GM19328 (cell line): ENCODE measurements around the gene ZNF438.

ENCODE experiments used
- ATAC-seq: cut with Tn5 transposase; IDR thresholded peaks from one replicate; pipeline ENCODE4 v1.9.1; 2021; ENCODE audit warnings: mild to moderate bottlenecking, moderate library complexity; ENCODE audit not compliant: unreplicated experiment

Gene ZNF438

DNA sequence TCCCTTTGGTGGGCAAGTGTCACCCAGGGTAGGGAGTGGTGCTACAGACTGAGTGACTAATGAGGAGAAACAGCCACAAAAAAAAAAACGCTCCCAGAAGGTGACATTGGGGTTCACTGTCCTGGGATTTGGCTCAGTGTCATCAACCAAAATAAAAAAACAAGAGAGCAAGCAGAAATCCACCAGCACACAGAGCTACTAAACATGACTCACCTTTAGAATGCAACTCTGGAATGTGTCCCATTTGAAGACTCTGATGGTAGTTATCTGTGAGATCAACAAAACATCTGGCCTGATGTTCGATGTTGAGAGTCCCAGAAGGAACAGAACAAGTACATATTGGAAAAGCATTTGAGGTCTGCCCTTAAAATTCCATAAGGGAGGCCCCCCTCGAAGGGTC is 201.8 kb downstream of the ZNF438 start:
- ATAC-seq, result no peak

DNA sequence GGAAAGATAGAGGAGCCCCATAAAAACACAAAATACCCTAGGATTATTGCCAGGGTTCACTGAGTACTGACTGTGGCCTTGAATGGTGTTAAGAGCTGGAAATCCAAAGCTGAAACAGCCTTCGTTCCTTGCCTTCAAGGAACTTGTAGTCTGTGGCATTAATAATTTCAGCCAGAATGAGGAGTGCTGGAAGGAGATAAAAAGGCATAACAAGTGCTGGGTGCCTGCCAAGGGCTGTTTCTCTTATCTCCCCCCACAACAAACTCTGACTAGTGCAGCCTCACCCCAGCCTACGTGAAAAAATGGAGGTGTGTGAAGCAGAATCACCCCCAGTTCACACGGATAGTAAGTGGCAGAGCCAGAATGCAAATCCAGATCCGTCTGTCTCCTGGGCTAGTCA is 203.0 kb downstream of the ZNF438 start:
- ATAC-seq, result no peak

DNA sequence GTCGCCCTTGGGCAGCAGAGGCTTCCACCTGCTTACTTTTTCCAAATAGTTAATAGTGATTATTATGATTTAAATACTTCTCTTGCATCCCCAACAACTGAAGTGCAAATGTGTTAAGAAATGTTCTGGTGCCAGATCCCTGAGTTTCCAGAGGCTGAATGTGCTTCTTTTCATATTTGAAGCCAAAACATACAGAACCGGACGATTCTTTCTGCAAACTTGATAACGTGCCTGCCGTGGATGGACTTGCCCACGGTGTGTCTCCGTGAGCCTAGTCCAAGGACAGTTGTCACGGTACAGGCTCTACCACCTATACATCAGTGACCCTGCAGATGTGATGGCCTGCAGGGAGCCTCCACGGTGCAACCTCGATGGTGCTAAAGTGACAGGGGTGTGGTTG is 203.5 kb downstream of the ZNF438 start:
- ATAC-seq, result no peak

DNA sequence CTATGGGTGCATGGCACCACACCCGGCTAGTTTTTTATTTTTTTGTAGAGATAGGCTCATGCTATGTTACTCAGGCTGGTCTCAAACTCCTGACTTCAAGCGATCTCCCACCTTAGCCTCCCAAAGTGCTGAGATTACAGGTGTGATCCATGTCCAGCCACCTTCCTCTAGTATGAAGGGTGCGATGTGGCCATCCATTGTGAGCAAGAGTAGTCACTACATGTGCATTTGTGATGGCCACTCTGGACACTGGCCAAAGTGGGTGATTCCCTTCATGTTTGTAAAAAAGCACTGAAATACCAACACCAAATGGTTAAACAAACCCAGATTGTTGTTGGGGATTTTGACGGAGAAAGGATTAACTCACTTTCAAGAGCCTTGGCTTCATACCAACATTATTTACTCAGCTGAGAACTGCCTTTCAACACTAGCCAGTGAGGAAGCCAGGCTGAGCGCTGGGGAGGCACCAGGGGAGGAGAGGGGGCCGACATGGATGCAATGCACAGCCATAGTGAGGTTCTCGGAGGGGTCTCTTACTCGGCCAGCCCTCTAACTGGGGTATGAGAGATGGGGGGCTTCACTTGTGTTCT is 204.0 kb downstream of the ZNF438 start:
- ATAC-seq, result no peak

DNA sequence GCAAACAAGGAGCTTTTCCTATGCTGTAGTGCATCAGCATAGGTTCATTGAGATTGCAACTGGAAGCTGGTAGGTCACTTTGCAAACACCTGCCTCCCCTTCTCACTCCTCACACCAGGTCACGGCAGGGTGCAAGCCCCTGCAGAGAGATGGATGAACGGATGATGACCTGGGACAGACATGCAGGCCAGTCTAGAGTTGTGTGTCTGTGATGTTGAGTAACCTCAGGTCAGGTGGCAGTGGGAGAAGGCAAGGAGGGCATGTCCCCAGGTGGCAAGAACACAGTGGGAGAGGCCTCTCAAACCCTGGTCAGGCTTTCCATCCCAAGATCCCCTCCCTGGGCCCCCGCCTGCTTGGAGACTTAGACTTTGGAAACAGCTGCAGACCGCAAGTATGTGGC is 205.0 kb downstream of the ZNF438 start:
- no peak for ATAC-seq

DNA sequence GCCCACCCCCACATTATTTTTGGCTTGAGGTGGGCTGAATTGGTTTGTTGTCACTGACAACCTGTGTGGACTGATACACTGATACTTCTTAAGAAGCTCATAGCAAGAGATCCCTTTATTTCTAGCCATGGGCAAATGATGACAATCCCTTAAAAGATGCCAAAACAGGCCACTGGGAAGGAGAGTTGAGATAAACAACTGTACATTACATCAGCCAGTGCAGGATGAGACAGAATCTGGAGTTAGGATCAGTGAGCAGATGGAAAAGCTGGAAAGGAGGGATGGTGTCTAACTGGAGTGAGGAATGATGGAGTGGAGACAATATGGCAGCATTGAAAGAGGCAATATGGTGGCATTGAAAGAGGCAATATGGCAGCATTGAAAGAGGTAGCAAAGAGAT is 206.2 kb downstream of the ZNF438 start:
- ATAC-seq, result no peak

DNA sequence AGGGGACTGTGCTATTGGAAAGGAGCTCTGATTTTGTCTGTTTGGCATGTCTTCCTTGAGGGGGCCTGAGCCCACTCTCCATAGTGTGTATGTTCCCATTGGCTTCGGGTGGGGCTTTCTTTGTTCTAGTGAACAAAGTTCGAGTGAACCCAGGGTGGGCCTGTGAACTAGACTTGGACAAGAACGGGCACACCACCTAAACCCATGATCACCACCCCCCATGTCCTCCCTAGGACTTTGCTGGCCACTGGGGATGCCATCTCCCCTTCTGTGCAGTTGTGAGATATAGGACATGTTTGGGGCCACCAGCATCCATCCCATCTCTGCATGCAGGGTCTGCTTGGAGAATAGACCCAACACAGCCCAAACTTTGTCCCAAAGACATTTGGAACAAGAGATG is 206.6 kb downstream of the ZNF438 start:
- ATAC-seq, result no peak

DNA sequence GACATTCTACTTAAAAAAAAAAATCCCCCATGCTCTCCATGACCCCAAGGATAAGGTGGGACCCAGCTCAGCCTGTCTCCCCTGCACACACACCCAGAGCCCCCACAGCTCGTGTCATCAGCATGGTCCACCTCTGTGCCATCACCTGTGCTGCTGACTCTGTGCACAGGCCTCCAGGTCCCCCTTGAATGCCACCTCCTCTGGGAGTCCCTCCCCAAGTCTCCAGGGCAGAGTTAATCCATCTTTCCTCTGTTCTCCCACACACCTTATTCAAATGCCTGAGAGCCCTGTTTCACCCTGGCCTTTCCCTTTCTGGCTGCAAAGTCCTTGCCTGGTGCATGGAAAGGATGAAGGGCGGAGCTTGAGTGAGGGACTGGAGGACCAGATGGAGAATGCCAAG is 208.0 kb downstream of the ZNF438 start:
- ATAC-seq, result no peak

DNA sequence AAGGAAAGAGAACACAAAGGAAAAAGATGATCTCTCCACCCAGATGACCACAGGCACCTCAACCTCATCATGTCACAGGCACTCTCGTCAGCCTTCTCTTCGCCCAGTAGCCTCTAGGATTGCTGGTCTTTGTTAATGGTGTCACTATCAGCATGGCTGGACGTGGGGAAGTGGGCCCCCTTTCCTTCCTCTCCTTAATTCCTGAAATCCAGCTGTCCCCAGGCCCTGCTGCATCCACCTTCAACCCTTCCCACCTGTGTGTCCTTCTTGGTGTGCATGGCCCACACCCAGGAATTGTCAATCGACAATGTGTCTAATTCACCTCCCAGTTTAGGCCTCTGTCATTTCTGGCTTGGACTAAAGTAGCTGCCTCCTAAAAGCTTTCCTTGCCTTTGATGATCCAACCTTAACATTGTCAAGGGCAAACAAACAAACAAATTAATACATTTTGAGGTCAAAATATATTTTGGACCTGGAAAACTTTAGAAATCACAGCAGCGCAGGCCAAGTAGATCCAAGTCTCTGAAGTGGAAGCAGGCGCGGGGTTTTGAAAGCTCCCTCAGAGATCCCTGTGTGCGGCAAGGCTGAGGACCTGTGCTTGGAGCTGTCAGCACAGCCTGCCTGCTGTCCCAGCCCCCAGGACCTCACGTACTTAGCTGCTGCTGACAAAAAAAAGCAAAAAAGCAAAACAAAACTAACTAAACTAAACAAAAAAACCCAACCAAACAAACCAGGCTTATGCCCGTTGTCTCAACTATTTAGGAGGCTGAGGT is 208.8 kb downstream of the ZNF438 start:
- ATAC-seq, result no peak

DNA sequence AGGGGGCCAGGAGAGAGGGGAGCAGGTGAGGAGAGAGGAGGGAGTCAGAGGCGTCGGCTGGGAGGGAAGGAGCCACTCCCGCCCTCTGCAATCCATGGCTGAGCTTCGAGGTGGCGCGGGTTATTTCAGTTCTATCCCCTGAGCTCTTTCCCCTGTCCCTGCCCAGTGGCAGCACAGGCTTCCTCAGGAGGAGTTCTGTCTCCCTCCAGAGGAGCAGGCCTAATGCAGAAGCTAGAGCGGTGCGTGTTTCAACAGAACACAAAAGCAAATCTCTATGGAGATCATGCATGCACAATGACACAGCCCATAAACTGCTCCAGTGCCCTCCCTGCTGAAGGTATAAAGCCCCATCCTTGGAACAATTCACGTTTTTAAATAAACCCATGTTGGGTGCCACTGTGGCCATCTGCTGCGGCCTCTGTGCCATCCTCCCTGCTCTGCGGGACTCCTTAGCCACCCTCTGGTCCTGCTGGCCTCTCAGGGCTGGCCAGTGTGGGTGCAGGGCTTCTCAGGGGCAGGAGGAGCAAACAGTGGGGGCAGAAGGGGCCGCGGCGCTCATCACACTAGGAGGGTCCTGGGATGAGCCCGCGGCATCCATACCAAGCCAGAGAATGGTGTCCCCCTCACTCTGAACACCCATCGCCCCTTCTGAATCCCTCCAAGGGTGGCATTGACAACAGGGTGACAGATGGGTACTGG is 209.5 kb downstream of the ZNF438 start:
- ATAC-seq, result no peak

DNA sequence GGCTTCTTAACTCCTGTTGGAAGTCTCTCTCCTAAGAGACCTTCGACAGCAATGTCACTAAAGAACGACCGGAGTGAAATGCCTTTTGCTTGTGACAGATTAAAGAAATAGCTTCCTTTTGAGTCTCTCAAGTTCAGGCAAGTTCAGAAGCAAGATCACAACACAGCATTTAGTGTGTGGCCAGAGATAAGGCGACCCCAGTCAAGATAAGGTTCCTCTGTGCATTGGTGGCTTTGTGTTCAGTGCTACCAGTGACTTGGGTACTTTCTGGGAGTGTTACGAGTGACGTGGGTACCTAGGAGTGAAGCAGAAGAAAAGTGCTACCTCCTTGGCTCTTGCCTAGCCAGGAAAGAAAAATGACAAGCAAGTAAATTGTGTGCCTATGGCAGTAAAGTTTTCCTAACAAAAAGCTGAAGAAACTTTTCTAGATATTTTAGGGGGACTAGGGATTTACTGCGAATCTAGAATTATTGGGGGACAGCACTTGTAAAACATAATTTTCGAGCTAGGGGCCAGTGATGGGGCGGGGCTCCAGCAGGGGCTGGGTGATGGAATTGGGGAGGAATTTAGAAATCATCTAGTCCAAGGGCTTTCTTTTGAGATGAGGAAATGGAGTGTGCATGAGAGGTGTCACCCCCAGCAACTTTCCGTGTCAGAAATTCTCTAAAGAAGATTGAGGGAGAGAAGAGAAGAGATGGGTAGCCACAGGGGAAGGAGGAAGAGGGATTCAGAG is 210.2 kb downstream of the ZNF438 start:
- ATAC-seq, result no peak

DNA sequence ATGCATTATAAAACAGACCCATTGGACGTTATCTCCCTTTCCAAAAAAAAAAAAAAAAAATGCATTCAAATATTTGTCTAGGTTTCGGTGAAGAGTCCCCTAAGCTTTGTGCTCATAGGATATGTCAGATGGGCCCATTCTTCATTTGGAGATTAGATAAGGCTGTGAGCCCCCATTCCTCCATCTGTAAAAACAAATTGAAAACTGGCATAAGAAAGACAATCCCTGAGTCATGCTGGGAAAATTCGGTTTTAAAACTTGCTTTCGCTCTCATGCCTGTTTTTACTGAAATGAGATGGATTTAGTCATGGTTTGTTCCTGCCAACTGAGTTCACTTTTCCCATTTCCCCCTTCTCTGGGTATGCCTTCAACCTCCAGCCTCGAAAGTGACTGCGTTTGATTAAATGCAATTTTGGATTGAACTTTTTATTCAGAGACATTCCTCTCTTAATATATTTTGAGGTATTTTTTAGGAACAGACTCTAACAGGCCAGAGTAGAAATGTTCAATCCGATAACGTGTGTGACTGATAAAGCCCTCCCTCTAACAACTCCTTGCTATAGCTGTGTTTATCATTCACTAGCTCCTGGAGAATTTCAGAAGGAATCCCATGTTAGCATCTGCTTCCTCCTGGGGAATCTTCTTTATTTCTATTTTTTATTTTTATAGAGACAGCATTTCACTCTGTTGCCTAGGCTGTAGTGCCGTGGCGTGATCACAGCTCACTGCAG is 211.2 kb downstream of the ZNF438 start:
- no peak for ATAC-seq

DNA sequence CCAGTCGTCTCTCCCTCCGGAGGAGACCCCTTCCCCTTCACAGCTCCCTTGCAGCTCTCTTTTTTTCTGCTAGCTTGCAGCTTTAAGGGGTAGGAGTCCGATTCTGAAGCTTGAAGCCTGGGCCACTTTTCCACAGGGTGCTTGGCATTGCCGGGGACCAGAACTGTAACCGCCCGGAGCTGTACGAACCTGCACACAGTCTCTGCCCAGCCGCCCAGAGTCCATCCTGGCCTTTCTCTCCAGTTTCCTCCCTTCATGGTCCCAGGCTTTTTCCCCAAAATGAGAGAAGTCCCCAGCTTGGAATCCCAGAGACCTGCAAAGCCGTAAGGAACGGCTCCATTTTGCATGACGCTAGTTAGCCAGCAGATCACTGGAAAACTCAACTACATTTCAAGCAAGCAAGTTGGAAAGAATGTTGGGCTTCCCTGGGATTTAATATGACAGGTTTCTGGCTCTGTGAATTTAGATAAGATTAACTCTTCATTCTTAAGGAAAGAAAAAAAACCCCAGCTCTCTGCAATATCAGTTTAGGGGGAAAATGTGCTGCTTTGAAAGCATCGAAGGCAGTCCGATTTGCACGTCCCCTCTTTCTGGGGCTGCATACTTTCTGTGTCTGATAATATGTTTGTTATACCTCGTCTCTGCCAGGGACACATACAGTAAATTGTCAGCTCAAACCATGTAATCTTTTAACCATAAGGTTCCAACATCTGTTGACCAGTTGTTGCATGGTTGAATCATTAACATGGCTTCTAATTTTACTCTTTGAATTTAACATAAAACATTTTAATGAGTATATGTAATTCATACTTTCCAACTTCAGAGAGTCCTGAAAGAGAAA is 212.1 kb downstream of the ZNF438 start:
- ATAC-seq, result no peak

DNA sequence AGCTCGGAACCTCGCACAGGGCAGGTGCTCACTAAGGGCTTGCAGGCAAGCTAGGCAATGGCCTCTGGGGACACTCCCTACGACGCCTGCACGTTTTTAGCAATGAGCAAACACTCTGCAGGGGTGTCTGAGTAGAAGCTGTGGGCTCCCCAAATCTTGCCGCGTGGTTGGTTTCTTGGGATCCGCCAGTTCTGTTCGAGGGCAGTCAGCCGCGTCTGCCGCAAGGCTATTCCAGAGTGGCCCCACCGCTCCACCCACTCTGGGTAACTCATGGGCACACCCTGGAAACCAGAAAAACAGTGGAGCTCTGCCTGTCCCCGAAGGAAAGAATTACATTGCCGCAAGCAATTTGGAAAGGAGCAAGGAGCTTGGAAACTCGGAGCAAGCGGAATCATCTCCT is 212.8 kb downstream of the ZNF438 start:
- ATAC-seq, result no peak

DNA sequence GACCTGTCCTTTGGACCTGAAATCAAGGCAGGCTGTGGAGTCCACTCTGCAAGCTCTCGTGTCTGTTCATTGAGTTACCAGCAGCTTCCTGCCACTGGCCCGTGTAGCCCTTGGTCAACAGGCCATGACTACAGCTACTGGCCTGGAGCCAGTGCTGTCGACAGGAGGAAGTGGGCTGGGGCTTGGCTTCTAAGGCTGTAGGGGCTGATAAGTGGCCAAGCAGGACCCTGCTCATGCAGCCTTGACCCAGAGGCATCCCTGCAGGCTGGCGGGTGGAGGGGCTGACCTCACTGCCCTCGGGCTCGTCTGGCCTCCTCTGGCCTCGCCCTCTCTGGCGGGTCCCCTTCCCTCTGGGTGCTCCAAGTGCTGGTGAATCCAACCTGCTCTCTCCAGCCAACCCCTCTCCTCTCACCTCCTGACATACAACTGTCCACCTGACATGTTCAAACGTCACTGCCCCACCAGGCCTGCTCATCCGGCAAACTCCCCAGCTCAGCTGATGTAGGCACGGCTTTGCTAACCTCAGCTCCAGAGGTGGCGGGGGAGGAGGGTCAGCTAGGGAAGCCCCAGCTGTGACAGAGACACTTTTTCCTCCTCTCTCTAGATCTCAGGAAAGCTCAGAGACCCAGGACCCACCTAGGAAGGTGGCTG is 213.5 kb downstream of the ZNF438 start:
- no peak for ATAC-seq

DNA sequence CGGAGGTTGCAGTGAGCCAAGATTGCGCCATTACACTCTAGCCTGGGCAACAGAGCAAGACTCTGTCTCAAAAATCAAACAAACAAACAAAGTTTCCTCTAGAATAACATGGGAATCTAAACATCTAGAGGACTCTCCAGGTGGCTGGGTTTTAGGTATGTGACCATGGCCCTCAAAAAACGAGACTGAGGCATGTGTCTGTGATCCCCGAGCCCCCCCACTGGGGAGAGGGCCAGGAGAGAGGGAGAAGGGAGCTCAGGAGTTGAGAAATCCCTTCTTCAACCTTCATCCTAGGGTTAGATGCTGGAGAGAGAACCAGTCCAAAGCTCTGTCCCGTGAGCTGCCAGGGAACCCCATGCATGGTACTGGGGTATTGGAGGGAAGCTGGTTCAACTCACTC is 214.1 kb downstream of the ZNF438 start:
- ATAC-seq, result no peak

DNA sequence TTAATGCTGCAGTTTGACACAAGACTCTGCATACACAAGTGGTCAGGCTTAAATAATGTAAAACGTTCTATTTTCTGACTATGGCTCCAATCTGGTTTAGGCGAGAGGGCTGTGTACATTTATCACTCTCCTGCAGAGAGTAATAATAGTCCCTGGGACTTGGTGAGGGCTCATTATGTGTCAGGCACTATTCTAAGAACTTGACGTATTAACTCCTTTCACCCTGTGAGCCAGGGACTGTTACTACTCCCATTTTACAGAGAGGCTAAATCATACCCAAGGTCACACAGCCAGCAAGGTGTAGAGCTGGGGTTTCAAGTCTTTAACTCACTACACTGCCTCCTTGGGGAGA is 214.9 kb downstream of the ZNF438 start:
- no peak for ATAC-seq

DNA sequence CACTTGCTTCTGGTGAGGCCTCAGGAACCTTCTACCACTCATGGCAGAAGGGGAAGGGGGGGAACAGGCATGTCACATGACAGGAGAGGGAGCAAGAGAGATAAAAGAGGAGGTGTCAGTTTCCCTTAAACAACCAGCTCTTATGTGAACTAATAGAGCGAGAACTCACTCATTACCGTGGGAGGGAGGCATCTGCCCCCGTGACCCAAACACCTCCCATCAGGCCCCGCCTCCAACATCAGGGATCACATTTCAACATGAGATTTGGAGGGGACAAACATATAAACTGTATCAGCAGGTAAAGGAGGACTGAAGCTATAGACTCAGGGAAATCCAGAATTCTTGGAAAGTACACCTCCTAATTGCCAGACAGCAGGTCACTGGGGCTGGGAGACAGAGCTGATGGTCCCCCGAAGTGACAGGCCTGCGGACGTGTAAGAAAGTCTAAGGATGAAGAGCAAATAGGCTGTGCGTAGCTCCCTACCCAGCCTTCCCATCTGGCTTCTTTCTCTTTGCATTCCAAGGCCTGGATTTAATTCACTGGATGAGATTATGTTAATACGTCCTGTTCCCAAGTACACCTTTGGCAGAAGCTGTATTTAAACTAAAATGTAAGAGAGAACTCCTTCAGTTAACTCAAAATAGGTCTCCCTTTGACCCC is 215.4 kb downstream of the ZNF438 start:
- no peak for ATAC-seq

DNA sequence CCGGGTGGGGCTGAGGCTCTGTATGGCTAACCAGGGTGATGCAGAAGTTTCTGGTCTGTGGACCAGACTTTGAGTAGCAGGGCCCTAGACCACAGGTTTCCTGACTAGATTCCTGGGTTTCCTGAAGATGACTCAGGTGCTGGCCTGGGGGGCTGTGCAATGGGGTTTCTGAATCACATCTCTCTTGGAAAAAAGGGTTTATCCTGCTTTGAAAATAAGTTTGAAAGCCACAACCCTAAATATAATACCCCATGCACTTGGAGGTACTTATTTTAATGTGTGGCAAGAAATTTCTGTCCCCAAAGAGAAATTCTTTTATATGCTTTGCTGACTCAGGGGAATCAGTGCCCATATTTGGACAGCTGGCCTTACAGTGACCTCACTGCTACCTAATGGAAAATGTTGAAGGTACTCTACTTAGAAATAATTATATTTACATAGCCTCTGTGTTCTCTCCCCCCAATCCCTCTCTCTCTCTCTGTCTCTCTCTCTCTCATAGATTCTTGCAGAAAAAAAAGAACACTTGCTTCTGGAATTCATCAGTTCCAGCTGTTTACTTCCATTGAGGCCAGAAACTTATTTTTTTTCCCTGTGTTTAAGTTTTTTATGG is 217.7 kb downstream of the ZNF438 start:
- no peak for ATAC-seq
